Ishikawa (cell line): Measurements from ENCODE around the gene RADIL.

ENCODE experiments used
- CEBPB ChIP-seq: IDR thresholded peaks from 2 replicates; pipeline ENCODE4 v1.6.1; 2012
- CREB1 ChIP-seq: IDR thresholded peaks from 2 replicates; pipeline ENCODE4 v1.6.1; 2012; ENCODE audit warnings: low read depth
- EGR1 ChIP-seq: IDR thresholded peaks from 2 replicates; pipeline ENCODE4 v1.6.1; 2012
- EP300 ChIP-seq: IDR thresholded peaks from 2 replicates; pipeline ENCODE4 v1.6.1; 2012; ENCODE audit warnings: borderline replicate concordance
- FOXM1 ChIP-seq: IDR thresholded peaks from 2 replicates; pipeline ENCODE4 v1.6.1; 2012; ENCODE audit warnings: low read depth, borderline replicate concordance
- MAX ChIP-seq: IDR thresholded peaks from 2 replicates; pipeline ENCODE4 v1.6.1; 2012
- NFIC ChIP-seq: IDR thresholded peaks from 2 replicates; pipeline ENCODE4 v1.6.1; 2012
- RAD21 ChIP-seq: IDR thresholded peaks from 2 replicates; pipeline ENCODE4 v1.6.1; 2012; ENCODE audit warnings: low read depth
- REST ChIP-seq: IDR thresholded peaks from 2 replicates; pipeline ENCODE4 v1.6.1; 2012; ENCODE audit warnings: low read depth, mild to moderate bottlenecking
- TAF1 ChIP-seq: IDR thresholded peaks from 2 replicates; pipeline ENCODE4 v1.6.1; 2012; ENCODE audit warnings: low read depth, mild to moderate bottlenecking
- TCF12 ChIP-seq: IDR thresholded peaks from 2 replicates; pipeline ENCODE4 v1.6.1; 2012; ENCODE audit warnings: low read depth
- TEAD4 ChIP-seq: IDR thresholded peaks from 2 replicates; pipeline ENCODE4 v1.6.1; 2012
- USF1 ChIP-seq: IDR thresholded peaks from 2 replicates; pipeline ENCODE4 v1.6.1; 2012
- YY1 ChIP-seq: IDR thresholded peaks from 2 replicates; pipeline ENCODE4 v1.6.1; 2012; ENCODE audit warnings: low read depth
- ZBTB7A ChIP-seq: IDR thresholded peaks from 2 replicates; pipeline ENCODE4 v1.6.1; 2012; ENCODE audit warnings: low read depth

Gene RADIL

DNA sequence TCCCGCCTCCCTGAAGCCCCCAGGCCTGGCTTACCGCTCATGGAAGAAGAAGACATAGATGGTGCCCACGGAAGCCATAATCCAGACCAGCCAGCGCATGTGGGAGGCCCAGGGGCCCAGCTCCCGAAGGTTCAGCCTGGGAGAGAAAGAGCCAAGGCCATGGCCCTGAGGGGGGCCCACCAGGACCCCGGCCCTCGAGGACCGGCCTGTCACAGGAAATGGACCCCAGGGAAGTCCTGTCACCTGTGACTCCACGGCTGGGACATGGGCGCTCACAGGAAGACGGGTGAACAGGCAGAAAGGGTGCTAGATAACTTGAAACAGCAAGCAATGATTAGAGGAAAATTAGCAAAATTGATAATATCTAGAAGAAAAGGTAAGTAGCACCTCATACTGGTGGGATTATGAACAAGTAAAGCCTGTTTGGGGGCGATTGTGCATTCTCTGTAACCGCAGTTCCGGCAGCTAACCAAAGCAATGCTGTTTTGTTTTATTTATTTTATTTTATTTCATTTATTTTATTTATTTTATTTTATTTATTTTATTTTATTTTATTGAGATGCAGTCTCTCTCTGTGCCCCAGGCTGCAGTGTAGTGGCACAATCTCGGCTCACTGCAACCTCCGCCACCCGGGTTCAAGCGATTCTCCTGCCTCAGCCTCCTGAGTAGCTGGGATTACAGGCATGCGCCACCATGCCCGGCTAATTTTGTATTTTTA, 27.8 kb upstream of the RADIL start:
- no peak for TF ChIP-seq TEAD4
- no peak for TF ChIP-seq USF1
- no peak for TF ChIP-seq REST

DNA sequence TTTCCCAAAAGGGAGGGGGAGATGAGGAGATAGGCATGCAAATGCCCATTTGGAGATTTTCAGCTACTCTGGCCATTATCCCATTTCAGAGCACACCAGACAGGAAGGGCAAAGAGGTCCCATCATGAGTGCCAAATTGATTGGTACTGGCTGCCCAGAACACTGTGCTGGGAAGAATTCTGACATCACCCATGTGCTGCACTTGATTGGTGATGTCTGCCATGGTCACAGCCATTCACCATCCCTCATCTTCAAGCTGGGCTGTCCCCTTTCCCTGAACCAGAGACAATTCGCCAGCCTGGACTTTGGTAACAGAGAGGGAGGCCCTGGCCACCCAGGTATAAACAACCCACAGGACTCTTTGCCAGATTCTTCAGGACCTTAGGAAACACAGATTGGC, 23.2 kb upstream of the RADIL start:
- TF ChIP-seq ZBTB7A (no peak), MAX (no peak), TAF1 (no peak), TEAD4 (no peak), NFIC (no peak), EGR1 (no peak), CEBPB (no peak), CREB1 (no peak), FOXM1 (no peak), USF1 (no peak), RAD21 (no peak), EP300 (no peak), TCF12 (no peak), REST (no peak), YY1 (no peak)

- TF ChIP-seq YY1: no peak
- TF ChIP-seq USF1: no peak
- no peak for TF ChIP-seq FOXM1
- TF ChIP-seq TEAD4: no peak
- no peak for TF ChIP-seq CEBPB
- TF ChIP-seq EGR1: no peak
- TF ChIP-seq TAF1: no peak
- TF ChIP-seq TCF12: no peak
- TF ChIP-seq RAD21: no peak
- no peak for TF ChIP-seq REST
- no peak for TF ChIP-seq ZBTB7A
- TF ChIP-seq EP300: no peak
- TF ChIP-seq MAX: no peak
- TF ChIP-seq NFIC: no peak
- no peak for TF ChIP-seq CREB1
These were observed 21.7 kb upstream of the RADIL start for GRCh38 chr7:4905171-4905570.

DNA sequence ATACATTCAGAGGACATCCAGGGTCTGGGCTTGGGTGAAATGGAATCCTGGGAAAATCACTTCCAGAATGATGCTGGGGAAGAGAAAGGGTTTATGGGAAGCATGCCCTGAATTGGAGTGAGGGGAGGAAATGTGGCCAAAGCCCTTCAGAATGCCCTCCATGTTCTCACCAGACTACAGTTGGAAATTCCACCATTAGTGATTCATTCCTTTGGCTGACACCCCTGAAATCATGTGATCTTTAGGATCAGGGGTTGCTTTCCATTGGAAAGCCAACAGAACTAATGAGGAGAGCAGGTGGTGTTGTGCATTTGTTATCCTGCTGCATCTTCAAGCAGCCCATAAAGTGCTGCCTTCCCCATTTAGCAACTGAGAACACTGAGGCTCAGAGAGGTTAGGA, 20.8 kb upstream of the RADIL start:
- TF ChIP-seq TEAD4: no peak
- no peak for TF ChIP-seq YY1
- no peak for TF ChIP-seq CREB1
- no peak for TF ChIP-seq EGR1
- TF ChIP-seq FOXM1: no peak
- TF ChIP-seq TCF12: no peak
- TF ChIP-seq RAD21: no peak
- TF ChIP-seq MAX: no peak
- no peak for TF ChIP-seq TAF1
- TF ChIP-seq EP300: no peak
- TF ChIP-seq ZBTB7A: no peak
- TF ChIP-seq CEBPB: no peak
- no peak for TF ChIP-seq REST
- TF ChIP-seq NFIC: no peak
